K562 (cell line): Measurements from ENCODE around the gene GAPVD1. TPM values are rescaled to one million over a fixed set of nuclear protein-coding genes. Genes with fewer than 3 reads are reported as not detected.

ENCODE experiments used
- BACH1 ChIP-seq: fragments of 200-800 bp; sonication (Bioruptor generic); IDR thresholded peaks from 2 replicates; pipeline ENCODE4 v1.6.1; 2016; ENCODE audit warnings: missing genetic modification characterization, missing compliant biosample characterization
- CBX3 ChIP-seq, 2 experiments: IDR thresholded peaks; 1 replicate in 1 of 2; 2 replicates in 1 of 2; pipeline ENCODE4 v1.6.1; 2012; ENCODE audit warnings: inconsistent platforms in 2 of 2, low read length in 2 of 2, borderline replicate concordance in 1 of 2, control low read depth in 1 of 2
- CREBBP ChIP-seq: IDR thresholded peaks from one replicate; pipeline ENCODE4 v1.6.1; 2012; ENCODE audit warnings: low read depth, mild to moderate bottlenecking, control low read depth, inconsistent platforms, low read length
- CXXC5 ChIP-seq: fragments of 250-450 bp; sonication (Bioruptor Pico); IDR thresholded peaks from 2 replicates; pipeline ENCODE4 v1.8.0; 2022; ENCODE audit warnings: inconsistent platforms, mild to moderate bottlenecking, moderate library complexity
- DMBX1 ChIP-seq: fragments of 250-450 bp; sonication (Bioruptor Pico); IDR thresholded peaks from 2 replicates; pipeline ENCODE4 v1.8.0; 2022; ENCODE audit warnings: inconsistent platforms, mild to moderate bottlenecking, moderate library complexity, borderline replicate concordance
- ETV6 ChIP-seq, 3 experiments: fragments of 150-350 bp in 1 of 3; sonication (generic) in 1 of 3; formaldehyde crosslinking in 1 of 3; IDR thresholded peaks; 2 replicates each; pipeline versions ENCODE4 v1.6.1 to v1.8.0; 2014 to 2022; ENCODE audit warnings: borderline replicate concordance in 2 of 3, low read depth in 2 of 3, antibody characterized with exemption in 1 of 3, low read length in 1 of 3, mild to moderate bottlenecking in 1 of 3, missing genetic modification reagents in 1 of 3
- GTF2E2 ChIP-seq: fragments of 200-800 bp; sonication (Bioruptor generic); IDR thresholded peaks from 2 replicates; pipeline ENCODE4 v1.6.1; 2016; ENCODE audit warnings: missing genetic modification characterization, missing compliant biosample characterization
- HIVEP1 ChIP-seq: fragments of 250-450 bp; sonication (Bioruptor Pico); IDR thresholded peaks from 2 replicates; pipeline ENCODE4 v1.4.0; 2020; ENCODE audit warnings: mild to moderate bottlenecking
- IFI16 ChIP-seq: fragments of 250-450 bp; sonication (Bioruptor Pico); IDR thresholded peaks from 2 replicates; pipeline ENCODE4 v2.1.2; 2022; ENCODE audit warnings: mild to moderate bottlenecking, inconsistent platforms
- NFRKB ChIP-seq: fragments of 450-650 bp; IDR thresholded peaks from 2 replicates; pipeline ENCODE4 v1.6.1; 2016; ENCODE audit warnings: low read depth
- NUFIP1 ChIP-seq: fragments of 450-650 bp; IDR thresholded peaks from 2 replicates; pipeline ENCODE4 v1.6.1; 2018; ENCODE audit not compliant: partially characterized antibody
- PHTF2 ChIP-seq: fragments of 250-450 bp; sonication (Bioruptor Pico); IDR thresholded peaks from 2 replicates; pipeline ENCODE4 v1.5.0; 2021; ENCODE audit warnings: mild to moderate bottlenecking
- RBM17 ChIP-seq: fragments of 200-400 bp; formaldehyde crosslinking; IDR thresholded peaks from 2 replicates; pipeline ENCODE4 v1.6.1; 2017; ENCODE audit warnings: low read depth, mild to moderate bottlenecking, low read length, borderline replicate concordance
- SMAD3 ChIP-seq: fragments of 450-650 bp; formaldehyde crosslinking; conservative IDR thresholded peaks from 2 replicates; pipeline ENCODE4 v1.4.0; 2020; ENCODE audit warnings: mild to moderate bottlenecking
- STAT5B ChIP-seq: fragments of 250-450 bp; sonication (Bioruptor Pico); IDR thresholded peaks from 2 replicates; pipeline ENCODE4 v1.8.0; 2021; ENCODE audit warnings: mild to moderate bottlenecking, inconsistent platforms
- TEAD2 ChIP-seq: fragments of 450-650 bp; IDR thresholded peaks from 2 replicates; pipeline ENCODE4 v1.6.1; 2016; ENCODE audit warnings: missing genetic modification characterization, control low read depth, missing compliant biosample characterization
- TFE3 ChIP-seq: fragments of 450-650 bp; formaldehyde crosslinking; IDR thresholded peaks from 2 replicates; pipeline ENCODE4 v1.4.0; 2020; ENCODE audit warnings: mild to moderate bottlenecking, mixed read lengths
- USF2 ChIP-seq: sonication (generic); formaldehyde crosslinking; IDR thresholded peaks from 2 replicates; pipeline ENCODE4 v1.5.0; 2020; ENCODE audit warnings: missing genetic modification reagents
- ZNF175 ChIP-seq: fragments of 200-800 bp; sonication (Bioruptor generic); IDR thresholded peaks from 2 replicates; pipeline ENCODE4 v1.6.1; 2016; ENCODE audit warnings: low read depth, mild to moderate bottlenecking, missing genetic modification characterization, missing compliant biosample characterization
- ZNF395 ChIP-seq: fragments of 200-800 bp; sonication (Bioruptor generic); IDR thresholded peaks from 2 replicates; pipeline ENCODE4 v1.6.1; 2017; ENCODE audit warnings: missing genetic modification characterization, missing compliant biosample characterization
- ZNF41 ChIP-seq: fragments of 250-450 bp; sonication (Bioruptor Pico); conservative IDR thresholded peaks from 2 replicates; pipeline ENCODE4 v1.4.0; 2020; ENCODE audit warnings: mild to moderate bottlenecking
- ZNF561 ChIP-seq: fragments of 450-650 bp; formaldehyde crosslinking; conservative IDR thresholded peaks from 2 replicates; pipeline ENCODE4 v1.4.0; 2020; ENCODE audit warnings: mild to moderate bottlenecking, moderate library complexity
- polyA plus RNA-seq, 8 experiments: library from polyadenylated mRNA; depleted of rRNA in 4 of 8; stranded (reverse) in 5 of 8; unstranded in 3 of 8; fragments of >200 nt; fragmentation: Nextera tagmentation in 2 of 8; fragmentation: Illumina TruSeq in 1 of 8; extraction: Ambion mirVana in 2 of 8; extraction: Trizol in 1 of 8; gene quantifications; 2 replicates each; pipeline versions ENCODE4 v1.2.1 to v1.2.3, GENCODE V29; 2011 to 2014; ENCODE audit warnings: inconsistent platforms in 1 of 8, missing spikeins in 1 of 8
- total RNA-seq, 7 experiments: library from RNA; depleted of rRNA in 6 of 7; stranded (reverse); fragments of >200 nt in 6 of 7; fragmentation: Illumina TruSeq in 2 of 7; extraction: Trizol in 2 of 7; gene quantifications; 2 replicates each; pipeline versions ENCODE4 v1.2.1 to v1.2.3, GENCODE V29; 2011 to 2021; ENCODE audit warnings: low replicate concordance in 1 of 7

The GAPVD1 gene
- total and polyA plus RNA-seq, 9 of the 15 experiments (the other 6 are each of a cell fraction or from before 2014, with no cell fraction given), result 9.5 to 66.1 (median 45.5) TPM

- TF ChIP-seq IFI16 (CRISPR knock-in tag) (peak; percentile 71; the same call in 1 of the 2 replicates), CBX3 (IDR thresholded peaks at IDR 0.05; ENCODE audit: borderline replicate concordance in 1 of 2, low read length in 2 of 2) (no peak), SMAD3 (CRISPR knock-in tag) (0 out of 2 replicates have a peak, but pooled peaks have one; percentile 17), TEAD2 (tag) (no peak), USF2 (no peak), RBM17 (no peak), HIVEP1 (CRISPR knock-in tag) (no peak), ZNF175 (CRISPR knock-in tag) (peak; percentile 94), TFE3 (CRISPR knock-in tag) (0 out of 2 replicates have a peak, but pooled peaks have one; percentile 39), STAT5B (no peak), BACH1 (peak; percentile 65), DMBX1 (CRISPR knock-in tag) (peak; percentile 93), ZNF41 (0 out of 2 replicates have a peak, but pooled peaks have one; percentile 39), CXXC5 (CRISPR knock-in tag) (peak; percentile 33; the same call in 1 of the 2 replicates), ZNF561 (0 out of 2 replicates have a peak, but pooled peaks have one; percentile 66), GTF2E2 (tag) (0 out of 2 replicates have a peak, but pooled peaks have one; percentile 7), NUFIP1 (no peak), ETV6 (IDR thresholded peaks at IDR 0.05; ENCODE audit: borderline replicate concordance in 1 of 2, low read depth in 2 of 2, low read length in 1 of 2) (no peak), ETV6 (CRISPR knock-in tag; IDR thresholded peaks at IDR 0.05; ENCODE audit: borderline replicate concordance) (no peak), NFRKB (no peak), PHTF2 (no peak), CREBBP (no peak), ZNF395 (peak; percentile 63)
Observed at GRCh38 chr9:125243792-125244260, 17.8 kb upstream of the GAPVD1 start (continued).
